HepG2 (cell line): ENCODE measurements around the gene GAS5. TPM values are rescaled to one million over a fixed set of nuclear protein-coding genes. Genes with fewer than 3 reads are reported as not detected.

Source experiments
- FOXP1 ChIP-seq, 2 experiments: fragments of 450-650 bp in 1 of 2; IDR thresholded peaks; 2 replicates each; pipeline ENCODE4 v1.6.1; 2017 to 2018; ENCODE audit warnings: antibody characterized with exemption in 1 of 2
- GATAD2A ChIP-seq: IDR thresholded peaks from 2 replicates; pipeline ENCODE4 v1.6.1; 2016
- MAFF ChIP-seq: IDR thresholded peaks from 2 replicates; pipeline ENCODE4 v1.6.1; 2011; ENCODE audit warnings: low read depth, low read length, improper control_type of control experiment
- MTA3 ChIP-seq: sonication (generic); formaldehyde crosslinking; IDR thresholded peaks from 2 replicates; pipeline ENCODE4 v1.4.0; 2020; ENCODE audit warnings: missing genetic modification reagents
- MZF1 ChIP-seq: sonication (generic); formaldehyde crosslinking; IDR thresholded peaks from 2 replicates; pipeline ENCODE4 v1.8.1; 2023; ENCODE audit warnings: mild to moderate bottlenecking, missing genetic modification reagents, borderline replicate concordance
- NCOR1 ChIP-seq: fragments of 200-600 bp; sonication (generic); IDR thresholded peaks from 2 replicates; pipeline ENCODE4 v1.7.0; 2017; ENCODE audit warnings: antibody characterized with exemption, low read length, borderline replicate concordance
- PAF1 ChIP-seq: IDR thresholded peaks from 2 replicates; pipeline ENCODE4 v1.6.1; 2016; ENCODE audit warnings: missing genetic modification reagents, missing compliant biosample characterization
- PHF21A ChIP-seq: sonication (generic); formaldehyde crosslinking; IDR thresholded peaks from 2 replicates; pipeline ENCODE4 v1.5.0; 2020; ENCODE audit warnings: mild to moderate bottlenecking, missing genetic modification reagents
- POLR2A ChIP-seq, 2 experiments: IDR thresholded peaks; 2 replicates each; pipeline ENCODE4 v1.6.1; 2011; ENCODE audit warnings: low read depth in 2 of 2, low read length in 2 of 2, mild to moderate bottlenecking in 1 of 2, moderate library complexity in 1 of 2; ENCODE audit not compliant: insufficient read depth in 1 of 2
- POLR2AphosphoS5 ChIP-seq: IDR thresholded peaks from 2 replicates; pipeline ENCODE4 v1.6.1; 2012; ENCODE audit warnings: low read depth, low read length
- RBM22 ChIP-seq: fragments of 200-400 bp; formaldehyde crosslinking; optimal IDR thresholded peaks from 2 replicates; pipeline ENCODE3; 2017; ENCODE audit warnings: mild to moderate bottlenecking, low read length, moderate library complexity
- TEAD2 ChIP-seq: sonication (generic); formaldehyde crosslinking; IDR thresholded peaks from 2 replicates; pipeline ENCODE4 v1.9.0; 2021; ENCODE audit warnings: missing genetic modification reagents
- ZNF205 ChIP-seq: IDR thresholded peaks from 2 replicates; pipeline ENCODE4 v1.6.1; 2018; ENCODE audit warnings: missing biosample characterization, missing genetic modification reagents
- ZNF318 ChIP-seq: sonication (generic); formaldehyde crosslinking; IDR thresholded peaks from 2 replicates; pipeline ENCODE4 v1.4.0; 2020; ENCODE audit warnings: mild to moderate bottlenecking, missing genetic modification reagents
- ZNF33B ChIP-seq: sonication (generic); formaldehyde crosslinking; IDR thresholded peaks from 2 replicates; pipeline ENCODE4 v1.5.1; 2020; ENCODE audit warnings: mild to moderate bottlenecking, missing genetic modification reagents
- ZNF362 ChIP-seq: sonication (generic); formaldehyde crosslinking; IDR thresholded peaks from 2 replicates; pipeline ENCODE4 v1.4.0; 2020; ENCODE audit warnings: missing genetic modification reagents, mild to moderate bottlenecking, borderline replicate concordance
- ZNF746 ChIP-seq: sonication (generic); formaldehyde crosslinking; IDR thresholded peaks from 2 replicates; pipeline ENCODE4 v1.8.0; 2022; ENCODE audit warnings: mild to moderate bottlenecking, missing genetic modification reagents
- ZNF781 ChIP-seq: sonication (generic); formaldehyde crosslinking; IDR thresholded peaks from 2 replicates; pipeline ENCODE4 v1.5.1; 2020; ENCODE audit warnings: borderline replicate concordance, mild to moderate bottlenecking, missing genetic modification reagents; ENCODE audit errors: not compliant biosample characterization
- polyA plus RNA-seq, 8 experiments: library from polyadenylated mRNA; depleted of rRNA in 3 of 8; stranded (reverse) in 7 of 8; unstranded in 1 of 8; fragments of >200 nt; fragmentation: Illumina TruSeq in 4 of 8; extraction: Trizol in 4 of 8; gene quantifications; 2 replicates each; pipeline versions ENCODE4 v1.2.1 to v1.2.3, GENCODE V29; 2011 to 2016; ENCODE audit warnings: low read depth in 4 of 8, missing spikeins in 1 of 8, mixed read lengths in 1 of 8; ENCODE audit not compliant: insufficient read depth in 1 of 8
- total RNA-seq, 5 experiments: library from RNA; depleted of rRNA; stranded (reverse); fragments of >200 nt; fragmentation: Illumina TruSeq; extraction: Trizol; gene quantifications; 2 replicates each; pipeline ENCODE4 v1.2.3, GENCODE V29; 2016; ENCODE audit warnings: low read depth in 1 of 5
- TF ChIP-seq, protein P1 (sequence below): sonication (generic); formaldehyde crosslinking; IDR thresholded peaks from 2 replicates; pipeline ENCODE4 v1.5.0; 2020; ENCODE audit warnings: missing genetic modification reagents
- TF ChIP-seq, protein P2 (sequence below): sonication (generic); formaldehyde crosslinking; IDR thresholded peaks from 2 replicates; pipeline ENCODE4 v1.8.0; 2022; ENCODE audit warnings: missing genetic modification reagents, low read depth, mild to moderate bottlenecking, borderline replicate concordance

The GAS5 gene
- total and polyA plus RNA-seq, 2 of the 13 experiments (the other 11 are each of a cell fraction or from before 2014, with no cell fraction given) = 352 to 738 TPM

- no peak for TF ChIP-seq ZNF746 (CRISPR knock-in tag)
- no peak for TF ChIP-seq ZNF318 (CRISPR knock-in tag)
- TF ChIP-seq RBM22 = peak; percentile 94
- no peak for TF ChIP-seq ZNF781 (CRISPR knock-in tag)
- TF ChIP-seq MAFF = no peak
- peak; percentile 66; the same call in 1 of the 2 replicates for TF ChIP-seq PAF1 (CRISPR knock-in tag)
- no peak for TF ChIP-seq PHF21A
- TF ChIP-seq TEAD2 (CRISPR knock-in tag) = no peak
- no peak for TF ChIP-seq ZNF362 (CRISPR knock-in tag)
- TF ChIP-seq, protein P1, sequence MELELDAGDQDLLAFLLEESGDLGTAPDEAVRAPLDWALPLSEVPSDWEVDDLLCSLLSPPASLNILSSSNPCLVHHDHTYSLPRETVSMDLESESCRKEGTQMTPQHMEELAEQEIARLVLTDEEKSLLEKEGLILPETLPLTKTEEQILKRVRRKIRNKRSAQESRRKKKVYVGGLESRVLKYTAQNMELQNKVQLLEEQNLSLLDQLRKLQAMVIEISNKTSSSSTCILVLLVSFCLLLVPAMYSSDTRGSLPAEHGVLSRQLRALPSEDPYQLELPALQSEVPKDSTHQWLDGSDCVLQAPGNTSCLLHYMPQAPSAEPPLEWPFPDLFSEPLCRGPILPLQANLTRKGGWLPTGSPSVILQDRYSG (CRISPR knock-in tag) = no peak
- TF ChIP-seq, protein P2, sequence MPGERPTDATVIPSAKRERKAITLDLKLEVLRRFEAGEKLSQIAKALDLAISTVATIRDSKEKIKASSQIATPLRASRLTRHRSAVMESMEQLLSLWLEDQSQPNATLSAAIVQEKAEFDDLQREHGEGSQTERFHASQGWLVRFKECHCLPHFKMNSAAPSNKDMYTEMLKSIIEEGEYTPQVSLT = no peak
- TF ChIP-seq POLR2AphosphoS5 = peak; percentile 68
- no peak for TF ChIP-seq MTA3 (CRISPR knock-in tag)
- TF ChIP-seq MZF1 (CRISPR knock-in tag) = no peak
- TF ChIP-seq NCOR1 = no peak
- TF ChIP-seq FOXP1 (IDR thresholded peaks at IDR 0.05) = no peak
- no peak for TF ChIP-seq FOXP1 (CRISPR knock-in tag; IDR thresholded peaks at IDR 0.05)
- no peak for TF ChIP-seq ZNF205 (CRISPR knock-in tag)
- no peak for TF ChIP-seq GATAD2A (CRISPR knock-in tag)
- peak; percentile 37 to 69 for TF ChIP-seq POLR2A (IDR thresholded peaks at IDR 0.05; ENCODE audit: insufficient read depth in 1 of 2, low read depth in 2 of 2, low read length in 2 of 2)
- no peak for TF ChIP-seq ZNF33B
- TF ChIP-seq, all 625 proteins: peak for 6
These were observed 4.3 kb downstream of the GAS5 start (continued) for GRCh38 chr1:173863224-173864161.
